ENCODE data around the gene FNDC8. TPM values are rescaled to one million over a fixed set of nuclear protein-coding genes. Genes with fewer than 3 reads are reported as not detected.

The FNDC8 gene
- total and polyA plus RNA-seq, 2 donors (not counting 1 experiment from before 2014, with no cell fraction given): not detected

DNA sequence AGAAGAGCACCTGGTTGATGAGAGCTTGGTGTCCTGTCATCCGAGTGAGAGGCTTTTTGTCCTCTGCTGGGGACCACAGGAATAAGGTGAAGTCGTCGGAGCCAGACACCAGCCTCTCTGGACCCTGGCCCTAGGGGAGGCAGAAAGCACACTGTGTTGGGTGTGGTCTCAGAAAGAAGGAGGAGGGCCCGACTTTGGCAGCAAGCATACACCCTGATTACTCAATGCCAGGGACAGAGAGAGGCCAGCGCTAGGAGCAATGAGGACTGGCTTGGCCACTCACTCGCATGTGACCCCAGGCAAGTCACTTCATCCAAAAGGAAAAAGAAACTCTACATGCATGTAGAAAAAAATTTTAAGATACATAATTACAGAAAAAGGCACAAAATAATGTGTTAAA lies 13.9 kb downstream of the FNDC8 start:
- Histone ChIP-seq H3K4me2 (replicated peaks; ENCODE audit: low read depth, low read length, poor library complexity, severe bottlenecking) (no peak overlapping the region), H3K9me3 (ENCODE audit: control extremely low read depth in 1 of 3, control insufficient read depth in 2 of 3, insufficient read depth in 1 of 3, low read length in 2 of 3) (no peaks in the 10 kb centered on the region), H3K79me2 (ENCODE audit: control insufficient read depth, insufficient read depth, low read length) (peaks cover 5% of the 10 kb centered on the region), H3K4me3 (ENCODE audit: control extremely low read depth in 1 of 5, extremely low read depth in 1 of 5, insufficient read depth in 1 of 5, low read depth in 2 of 5, low read length in 4 of 5) (no peak overlapping the region), H3K27ac (ENCODE audit: low read length in 2 of 2) (no peak overlapping the region), H3K27me3 (replicated peaks in 1 of 4; ENCODE audit: control extremely low read depth in 1 of 4, control insufficient read depth in 3 of 4, insufficient read depth in 4 of 4, low read length in 3 of 4) (no peaks in the 10 kb centered on the region), H3K9ac (ENCODE audit: low read length) (no peak overlapping the region), H3K36me3 (replicated peaks in 1 of 2; ENCODE audit: control extremely low read depth in 1 of 2, control insufficient read depth in 1 of 2, extremely low read depth in 1 of 2, insufficient read depth in 2 of 2, low read length in 1 of 2) (peaks cover 0 to 80% of the 10 kb centered on the region in 2 experiments), H3K4me1 (ENCODE audit: control insufficient read depth in 2 of 2, insufficient read depth in 2 of 2, low read length in 2 of 2) (no peaks in the 10 kb centered on the region), H2AFZ (ENCODE audit: insufficient read depth, low read depth, low read length, poor library complexity, severe bottlenecking) (no peak overlapping the region), H4K20me1 (ENCODE audit: control insufficient read depth, insufficient read depth, low read length, poor library complexity, severe bottlenecking) (no peaks in the 10 kb centered on the region)
- Mint-ChIP-seq H3K27me3 (no peaks in the 10 kb centered on the region), H3K27ac (no peak overlapping the region), H3K4me3 (no peak overlapping the region), H3K4me1 (no peaks in the 10 kb centered on the region), H3K9me3 (ENCODE audit: insufficient read depth) (no peaks in the 10 kb centered on the region)
- ChIA-PET POLR2A (no interaction called here), CTCF (no interaction called here)
- TF ChIP-seq, protein P1, sequence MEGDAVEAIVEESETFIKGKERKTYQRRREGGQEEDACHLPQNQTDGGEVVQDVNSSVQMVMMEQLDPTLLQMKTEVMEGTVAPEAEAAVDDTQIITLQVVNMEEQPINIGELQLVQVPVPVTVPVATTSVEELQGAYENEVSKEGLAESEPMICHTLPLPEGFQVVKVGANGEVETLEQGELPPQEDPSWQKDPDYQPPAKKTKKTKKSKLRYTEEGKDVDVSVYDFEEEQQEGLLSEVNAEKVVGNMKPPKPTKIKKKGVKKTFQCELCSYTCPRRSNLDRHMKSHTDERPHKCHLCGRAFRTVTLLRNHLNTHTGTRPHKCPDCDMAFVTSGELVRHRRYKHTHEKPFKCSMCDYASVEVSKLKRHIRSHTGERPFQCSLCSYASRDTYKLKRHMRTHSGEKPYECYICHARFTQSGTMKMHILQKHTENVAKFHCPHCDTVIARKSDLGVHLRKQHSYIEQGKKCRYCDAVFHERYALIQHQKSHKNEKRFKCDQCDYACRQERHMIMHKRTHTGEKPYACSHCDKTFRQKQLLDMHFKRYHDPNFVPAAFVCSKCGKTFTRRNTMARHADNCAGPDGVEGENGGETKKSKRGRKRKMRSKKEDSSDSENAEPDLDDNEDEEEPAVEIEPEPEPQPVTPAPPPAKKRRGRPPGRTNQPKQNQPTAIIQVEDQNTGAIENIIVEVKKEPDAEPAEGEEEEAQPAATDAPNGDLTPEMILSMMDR (IDR thresholded peaks at IDR 0.05): no peak
- DNase-seq: no peak
- intact Hi-C loops (cut with micrococcal nuclease): no loop called here
- 93% methylated on average over 3 of the region's 6 CpGs for WGBS (ENCODE audit: insufficient coverage)
- no peak for ATAC-seq (ENCODE audit: low read depth)

DNA sequence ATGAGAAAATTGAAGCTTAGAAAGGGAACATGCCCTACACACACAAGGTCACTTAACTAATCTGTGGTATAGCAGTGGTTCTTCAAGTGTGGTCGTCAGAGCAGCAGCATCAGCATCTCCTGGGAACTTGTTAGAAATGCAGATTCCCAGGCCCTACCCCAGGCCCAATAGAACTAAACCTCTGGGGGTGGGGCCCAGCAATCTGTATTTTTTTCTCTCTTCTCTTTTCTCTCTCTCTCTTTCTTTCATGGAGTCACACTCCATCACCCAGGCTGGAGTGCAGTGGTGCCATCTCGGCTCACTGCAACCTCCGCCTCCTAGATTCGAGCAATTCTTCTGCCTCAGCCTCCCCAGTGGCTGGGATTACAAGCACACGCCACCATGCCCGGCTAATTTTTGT lies 16.8 kb downstream of the FNDC8 start:
- Histone ChIP-seq H3K27ac (ENCODE audit: low read length in 2 of 2) (no peak overlapping the region), H3K4me2 (replicated peaks; ENCODE audit: low read depth, low read length, poor library complexity, severe bottlenecking) (no peak overlapping the region)
- H3K27me3 Mint-ChIP-seq: no peaks in the 10 kb centered on the region

More for the DNA sequence above, 16.8 kb downstream of the FNDC8 start:
- ATAC-seq (ENCODE audit: low read depth) (no peak), DNase-seq (no peak)
- no peak for TF ChIP-seq EZH2 (IDR thresholded peaks at IDR 0.05; ENCODE audit: borderline replicate concordance, insufficient read depth, low read depth, low read length, poor library complexity, severe bottlenecking)
- TF ChIP-seq, protein P1 (IDR thresholded peaks at IDR 0.05): no peak
- H3K9ac ChIP-seq (ENCODE audit: low read length): no peak overlapping the region
- H4K20me1 ChIP-seq (ENCODE audit: control insufficient read depth, insufficient read depth, low read length, poor library complexity, severe bottlenecking): no peaks in the 10 kb centered on the region
- no peak overlapping the region for H2AFZ ChIP-seq (ENCODE audit: insufficient read depth, low read depth, low read length, poor library complexity, severe bottlenecking)
- H3K79me2 ChIP-seq (ENCODE audit: control insufficient read depth, insufficient read depth, low read length): peaks cover 22% of the 10 kb centered on the region
- POLR2A ChIA-PET: no interaction called here
- WGBS (ENCODE audit: insufficient coverage): 100% methylated on average over 4 of the region's 6 CpGs
- Mint-ChIP-seq H3K4me3 (no peak overlapping the region), H3K4me1 (peaks cover 16% of the 10 kb centered on the region), H3K9me3 (ENCODE audit: insufficient read depth) (no peaks in the 10 kb centered on the region), H3K27ac (no peak overlapping the region)
- no peaks in the 10 kb centered on the region for H3K27me3 ChIP-seq (replicated peaks in 1 of 4; ENCODE audit: control extremely low read depth in 1 of 4, control insufficient read depth in 3 of 4, insufficient read depth in 4 of 4, low read length in 3 of 4)
- no peaks in the 10 kb centered on the region for H3K9me3 ChIP-seq (ENCODE audit: control extremely low read depth in 1 of 3, control insufficient read depth in 2 of 3, insufficient read depth in 1 of 3, low read length in 2 of 3)
- intact Hi-C loops (cut with micrococcal nuclease): no loop called here
- H3K4me1 ChIP-seq (ENCODE audit: control insufficient read depth in 2 of 2, insufficient read depth in 2 of 2, low read length in 2 of 2): peaks cover 5 to 11% of the 10 kb centered on the region in 2 donors
- H3K36me3 ChIP-seq (replicated peaks in 1 of 2; ENCODE audit: control extremely low read depth in 1 of 2, control insufficient read depth in 1 of 2, extremely low read depth in 1 of 2, insufficient read depth in 2 of 2, low read length in 1 of 2): peaks cover 0 to 57% of the 10 kb centered on the region in 2 experiments
- no peak overlapping the region for H3K4me3 ChIP-seq (ENCODE audit: control extremely low read depth in 1 of 5, extremely low read depth in 1 of 5, insufficient read depth in 1 of 5, low read depth in 2 of 5, low read length in 4 of 5)
- CTCF ChIA-PET: interaction anchor here (0.9 kb wide), 1 partner anchor 18 kb away, joined by 4 read pairs; no protein-coding TSS in a partner anchor
